Activated CD4-positive, alpha-beta T cell treated with anti-CD3 and anti-CD28 coated beads, Interleukin-2, amount 10 ng/mL, durations not matched to agents 24 days and 14 days (primary cell): ENCODE data around the gene ZNRD2. TPM values are rescaled to one million over a fixed set of nuclear protein-coding genes. Genes with fewer than 3 reads are reported as not detected.
A peak's percentile ranks its signal among the peaks of the same experiment; 100 is the strongest.

Experiments used
- DNase-seq: peaks from one replicate; pipeline ENCODE4 v3.0.0; 2022
- H3K27ac Mint-ChIP-seq: one replicate; pipeline ENCODE4 v1.8.0; 2022; ENCODE audit warnings: mild to moderate bottlenecking, mixed read lengths
- H3K27me3 Mint-ChIP-seq: one replicate; pipeline ENCODE4 v1.8.0; 2022; ENCODE audit warnings: mixed read lengths
- H3K36me3 Mint-ChIP-seq: one replicate; pipeline ENCODE4 v1.8.0; 2022; ENCODE audit warnings: low read depth, mild to moderate bottlenecking, mixed read lengths
- H3K4me1 Mint-ChIP-seq: one replicate; pipeline ENCODE4 v1.8.0; 2021; ENCODE audit warnings: mixed read lengths
- H3K4me3 Mint-ChIP-seq: one replicate; pipeline ENCODE4 v1.8.0; 2022; ENCODE audit warnings: mild to moderate bottlenecking, moderate library complexity, mixed read lengths
- H3K9me3 Mint-ChIP-seq: one replicate; pipeline ENCODE4 v1.8.0; 2021; ENCODE audit warnings: mixed read lengths
- intact Hi-C: fragments of 100-400 bp; cut with micrococcal nuclease; formaldehyde crosslinking; loops from one replicate; pipeline ENCODE4 v1.15.1; 2023
- total RNA-seq: library from RNA; stranded (reverse); gene quantifications from 2 replicates; pipeline ENCODE4 v1.2.3, GENCODE V29; 2022

Gene ZNRD2
- total RNA-seq, 1 donor from 2014 or later: 83.3 TPM

GRCh38 chr11:65545853-65546216 is 24.4 kb upstream of the ZNRD2 start:
- peaks cover 43% of the 10 kb centered on the region for H3K36me3 Mint-ChIP-seq
- H3K27ac Mint-ChIP-seq: peak overlapping the region; percentile 63
- peaks cover 42% of the 10 kb centered on the region for H3K4me1 Mint-ChIP-seq
- no peaks in the 10 kb centered on the region for H3K27me3 Mint-ChIP-seq
- no peaks in the 10 kb centered on the region for H3K9me3 Mint-ChIP-seq
- H3K4me3 Mint-ChIP-seq: peak overlapping the region; percentile 79
- intact Hi-C loops: loop anchor here (1.0 kb wide), 2 partner anchors 11 to 24 kb away; partner anchors contain the start of gene ZNRD2
- no peak for DNase-seq

GRCh38 chr11:65546217-65546958 is 23.9 kb upstream of the ZNRD2 start:
- Mint-ChIP-seq H3K27me3 (no peaks in the 10 kb centered on the region), H3K27ac (peak overlapping the region; percentile 83), H3K4me3 (peak overlapping the region; percentile 79), H3K36me3 (peaks cover 49% of the 10 kb centered on the region), H3K4me1 (peaks cover 40% of the 10 kb centered on the region), H3K9me3 (no peaks in the 10 kb centered on the region)
- DNase-seq: peak; percentile 100
- intact Hi-C loops: loop anchor here (1.0 kb wide), 2 partner anchors 11 to 24 kb away; partner anchors contain the start of gene ZNRD2

- Mint-ChIP-seq H3K27ac (peak overlapping the region; percentile 44), H3K4me3 (peak overlapping the region; percentile 60), H3K36me3 (peaks cover 56% of the 10 kb centered on the region), H3K4me1 (peaks cover 47% of the 10 kb centered on the region), H3K9me3 (no peaks in the 10 kb centered on the region), H3K27me3 (no peaks in the 10 kb centered on the region)
- DNase-seq: peak; percentile 74
- intact Hi-C loops: no loop called here
These were observed 22.7 kb upstream of the ZNRD2 start for GRCh38 chr11:65547446-65548125.

GRCh38 chr11:65548395-65548794 is 21.9 kb upstream of the ZNRD2 start:
- intact Hi-C loops: no loop called here

GRCh38 chr11:65549096-65549495 is 21.2 kb upstream of the ZNRD2 start:
- H3K4me3 Mint-ChIP-seq: no peak overlapping the region
- DNase-seq: no peak
- peaks cover 49% of the 10 kb centered on the region for H3K4me1 Mint-ChIP-seq
- no peaks in the 10 kb centered on the region for H3K9me3 Mint-ChIP-seq
- H3K36me3 Mint-ChIP-seq: peaks cover 49% of the 10 kb centered on the region
- intact Hi-C loops: no loop called here
- H3K27me3 Mint-ChIP-seq: no peaks in the 10 kb centered on the region
- no peak overlapping the region for H3K27ac Mint-ChIP-seq

More at GRCh38 chr11:65548395-65548794, 21.9 kb upstream of the ZNRD2 start:
- DNase-seq: no peak
- Mint-ChIP-seq H3K36me3 (peaks cover 53% of the 10 kb centered on the region), H3K27me3 (no peaks in the 10 kb centered on the region), H3K4me1 (peaks cover 49% of the 10 kb centered on the region), H3K4me3 (peak overlapping the region; percentile 60), H3K27ac (peak overlapping the region; percentile 44), H3K9me3 (no peaks in the 10 kb centered on the region)

- peak overlapping the region; percentile 48 for H3K27ac Mint-ChIP-seq
- peak overlapping the region; percentile 16 for H3K4me3 Mint-ChIP-seq
- no peaks in the 10 kb centered on the region for H3K9me3 Mint-ChIP-seq
- intact Hi-C loops: loop anchor here (2.0 kb wide), 1 partner anchor 17 kb away; no protein-coding TSS in a partner anchor
- H3K27me3 Mint-ChIP-seq: no peaks in the 10 kb centered on the region
- H3K36me3 Mint-ChIP-seq: peaks cover 38% of the 10 kb centered on the region
- peak; percentile 89 for DNase-seq
- peaks cover 59% of the 10 kb centered on the region for H3K4me1 Mint-ChIP-seq
These were observed 18.5 kb upstream of the ZNRD2 start for GRCh38 chr11:65551572-65552387.

GRCh38 chr11:65552388-65552951 is 17.8 kb upstream of the ZNRD2 start:
- Mint-ChIP-seq H3K27ac (peak overlapping the region; percentile 4), H3K4me3 (peak overlapping the region; percentile 16), H3K4me1 (peaks cover 62% of the 10 kb centered on the region), H3K27me3 (no peaks in the 10 kb centered on the region), H3K9me3 (no peaks in the 10 kb centered on the region), H3K36me3 (peaks cover 38% of the 10 kb centered on the region)
- intact Hi-C loops: loop anchor here (2.0 kb wide), 1 partner anchor 16 kb away; no protein-coding TSS in a partner anchor
- DNase-seq: no peak

- intact Hi-C loops: loop anchor here (2.0 kb wide), 1 partner anchor 15 kb away; no protein-coding TSS in a partner anchor
- Mint-ChIP-seq H3K27me3 (no peaks in the 10 kb centered on the region), H3K27ac (peak overlapping the region; percentile 45), H3K36me3 (peaks cover 31% of the 10 kb centered on the region), H3K4me3 (peak overlapping the region; percentile 68), H3K4me1 (peaks cover 53% of the 10 kb centered on the region), H3K9me3 (no peaks in the 10 kb centered on the region)
- peak; percentile 94 for DNase-seq
These were observed 16.8 kb upstream of the ZNRD2 start for GRCh38 chr11:65553301-65554001.

GRCh38 chr11:65554057-65554818 is 16.0 kb upstream of the ZNRD2 start:
- DNase-seq: no peak
- peak overlapping the region; percentile 86 for H3K4me3 Mint-ChIP-seq
- peaks cover 26% of the 10 kb centered on the region for H3K36me3 Mint-ChIP-seq
- peak overlapping the region; percentile 88 for H3K27ac Mint-ChIP-seq
- H3K9me3 Mint-ChIP-seq: no peaks in the 10 kb centered on the region
- intact Hi-C loops: no loop called here
- H3K4me1 Mint-ChIP-seq: peaks cover 51% of the 10 kb centered on the region
- H3K27me3 Mint-ChIP-seq: no peaks in the 10 kb centered on the region

GRCh38 chr11:65554842-65555430 is 15.3 kb upstream of the ZNRD2 start:
- peaks cover 22% of the 10 kb centered on the region for H3K36me3 Mint-ChIP-seq

GRCh38 chr11:65555693-65556231 is 14.5 kb upstream of the ZNRD2 start:
- Mint-ChIP-seq H3K9me3 (no peaks in the 10 kb centered on the region), H3K27ac (peak overlapping the region; percentile 88), H3K36me3 (peaks cover 19% of the 10 kb centered on the region), H3K27me3 (no peaks in the 10 kb centered on the region), H3K4me3 (peak overlapping the region; percentile 86), H3K4me1 (peaks cover 63% of the 10 kb centered on the region)
- DNase-seq: no peak
- intact Hi-C loops: no loop called here

More at GRCh38 chr11:65554842-65555430, 15.3 kb upstream of the ZNRD2 start:
- H3K27me3 Mint-ChIP-seq: no peaks in the 10 kb centered on the region
- no peaks in the 10 kb centered on the region for H3K9me3 Mint-ChIP-seq
- DNase-seq: no peak
- peaks cover 55% of the 10 kb centered on the region for H3K4me1 Mint-ChIP-seq
- intact Hi-C loops: no loop called here
- H3K4me3 Mint-ChIP-seq: peak overlapping the region; percentile 86
- peak overlapping the region; percentile 88 for H3K27ac Mint-ChIP-seq
